HPDE6-E6E7 (cell line): ENCODE data around the gene ABCC8.

Experiments
- DNase-seq: peaks from one replicate; pipeline ENCODE4 v3.0.0; 2011; ENCODE audit warnings: missing footprints; ENCODE audit errors: extremely low spot score

Gene ABCC8

DNA sequence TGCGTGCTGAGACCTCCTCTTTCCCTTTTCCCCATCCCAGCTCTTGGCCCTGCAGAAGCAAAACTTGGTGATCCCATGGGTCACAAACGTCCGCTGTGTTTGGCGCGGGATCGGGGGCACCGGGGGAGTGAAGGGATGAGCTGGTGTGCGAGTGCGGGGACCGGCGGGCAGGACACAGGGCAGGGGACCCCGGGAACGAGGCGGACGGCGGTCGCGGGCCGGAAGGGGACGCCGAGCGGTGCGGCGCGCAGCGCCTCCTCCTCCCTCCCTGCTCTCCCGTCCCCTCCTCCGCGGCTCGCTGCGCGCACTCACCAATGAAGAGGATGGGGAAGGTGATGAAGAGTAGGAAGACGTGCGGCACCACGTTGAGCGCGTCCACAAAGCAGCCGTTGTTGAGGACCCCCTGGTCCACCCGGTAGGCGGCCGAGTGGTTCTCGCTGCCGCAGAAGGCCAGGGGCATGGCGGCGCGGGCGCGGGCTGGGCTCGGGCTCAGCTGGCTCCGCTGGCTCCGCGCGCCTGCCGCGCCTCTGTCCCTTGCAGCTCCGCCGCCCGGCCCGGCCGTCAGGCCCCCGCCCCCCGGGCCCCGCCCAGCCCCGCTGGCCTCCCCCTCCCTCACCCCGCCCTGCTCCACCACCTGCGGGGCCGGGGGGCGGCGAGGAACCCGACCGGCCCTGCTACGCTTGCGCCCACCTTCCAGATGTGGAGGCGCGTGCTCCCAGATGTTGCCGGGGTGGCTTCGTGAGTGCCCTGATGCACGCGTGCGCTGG lies at the start of gene ABCC8:
ABCC8 (minus strand) TSS at position 529 of the 767 bp plus-strand sequence; CDS start at position 460, 69 bp downstream.
- DNase-seq: no peak

DNA sequence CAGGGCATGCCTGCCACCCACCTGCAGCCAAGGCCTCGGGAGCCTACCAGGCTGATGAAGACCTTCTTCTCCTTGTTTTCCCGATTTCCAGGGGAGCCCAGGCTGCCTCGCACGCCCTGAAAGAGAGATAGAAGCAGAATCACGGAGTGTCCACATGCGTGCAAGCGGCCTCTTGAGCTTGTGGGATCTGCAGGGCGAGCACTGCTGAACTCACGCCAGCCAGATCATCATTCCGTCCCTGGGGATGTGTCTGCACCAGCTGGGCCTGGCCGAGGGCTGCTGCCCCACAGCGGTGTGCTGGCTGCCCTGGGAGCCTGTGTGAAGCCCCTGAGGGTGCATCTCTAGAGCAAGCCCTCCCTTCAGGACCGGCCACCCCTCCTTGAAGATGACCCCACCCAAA lies 49.7 kb upstream of the ABCC8 start:
- DNase-seq: no peak

DNA sequence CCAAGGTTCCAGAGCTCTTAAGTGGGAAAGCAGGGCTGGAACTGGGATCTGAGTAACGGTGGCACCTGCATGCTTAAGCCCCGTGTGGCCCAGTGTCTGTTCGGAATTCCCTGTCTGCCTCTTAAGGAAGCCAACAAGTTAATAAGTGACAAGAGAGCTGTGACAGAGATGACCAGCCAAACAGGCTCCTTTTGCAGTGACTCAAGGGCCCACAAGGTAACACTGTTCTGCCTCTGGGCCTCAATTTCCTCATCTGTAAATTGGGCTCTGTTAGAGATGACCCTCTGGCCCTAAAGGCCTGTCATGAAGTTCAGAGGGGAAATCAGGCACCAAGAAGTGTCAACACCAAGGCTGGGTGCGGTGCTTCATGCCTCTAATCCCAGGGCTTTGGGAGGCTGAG lies 48.9 kb upstream of the ABCC8 start:
- DNase-seq: no peak

DNA sequence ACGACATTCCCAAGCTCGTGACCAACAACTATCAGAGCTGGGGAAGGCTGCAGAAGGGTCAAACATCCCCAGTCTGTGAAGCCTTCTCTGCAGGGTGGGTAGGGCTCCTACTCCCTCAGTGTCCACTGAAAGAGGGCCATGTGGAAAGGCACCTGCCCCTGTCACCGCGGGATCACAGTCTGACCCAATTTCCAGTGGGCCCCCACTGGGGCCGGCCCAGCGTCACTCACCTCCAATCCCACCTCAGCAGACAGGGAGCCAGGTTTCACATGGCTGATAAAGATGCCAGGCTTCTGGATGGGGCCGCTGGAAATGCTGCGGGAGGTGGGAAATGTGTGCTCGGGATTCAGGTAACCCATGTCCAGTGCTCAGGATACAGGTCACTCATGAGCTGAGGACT lies 47.6 kb upstream of the ABCC8 start:
- DNase-seq: no peak

DNA sequence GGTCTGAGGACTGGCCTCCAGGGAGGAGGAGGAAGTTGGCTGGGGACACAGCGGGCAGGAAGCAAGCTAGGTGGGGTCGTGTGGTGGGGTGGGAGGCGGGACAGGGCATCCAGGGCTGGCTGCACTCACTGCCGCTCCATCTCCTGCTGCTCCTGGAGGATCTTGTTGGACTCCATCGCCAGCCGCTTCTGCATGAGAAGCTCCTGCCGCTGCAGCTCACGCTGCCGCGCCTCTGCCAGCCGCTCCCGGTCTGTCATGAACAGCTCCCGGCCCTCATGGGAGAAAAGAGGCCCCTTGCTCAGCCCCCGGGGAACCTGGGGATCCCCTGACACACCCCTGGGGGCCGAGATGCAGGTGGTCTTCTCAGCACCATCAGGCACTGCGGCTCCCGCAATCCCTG lies 46.0 kb upstream of the ABCC8 start:
- DNase-seq: no peak

DNA sequence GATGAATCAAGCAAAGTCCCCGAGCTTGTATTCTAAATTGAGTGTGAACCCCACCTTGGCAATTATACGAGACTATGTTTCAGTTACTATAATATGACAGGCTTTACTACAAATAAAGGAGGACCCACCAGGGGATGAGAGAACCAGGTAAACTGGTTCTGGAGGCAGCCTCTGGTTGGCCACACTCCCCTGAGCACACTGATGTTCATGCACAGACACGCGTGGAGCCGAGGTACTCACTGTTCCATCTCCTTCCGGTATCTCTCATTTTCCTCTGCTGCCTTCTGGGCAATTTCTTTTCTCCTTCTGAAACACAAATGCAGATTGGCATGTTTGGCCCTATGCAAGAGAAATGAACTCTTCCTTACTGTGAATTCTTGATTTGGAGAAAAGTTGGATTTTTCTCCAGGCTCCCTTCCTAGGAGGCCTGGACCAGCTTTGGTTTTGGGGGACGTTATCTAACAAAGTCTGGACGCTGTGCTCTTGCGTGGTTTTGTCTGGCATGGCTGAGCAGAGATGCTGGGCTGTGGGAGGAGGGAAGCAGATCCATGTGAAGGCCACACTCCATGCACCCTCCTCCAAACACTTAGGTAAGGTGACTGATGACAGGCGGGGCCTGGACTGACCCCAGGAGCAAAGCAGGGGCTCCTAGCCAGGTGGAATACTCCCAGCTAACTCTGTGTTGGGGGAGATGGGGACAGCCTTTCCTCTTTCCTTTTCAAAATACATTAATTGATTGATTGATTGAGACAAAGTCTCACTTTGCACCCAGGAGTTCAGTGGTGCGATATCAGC lies 44.7 kb upstream of the ABCC8 start:
- DNase-seq: no peak

DNA sequence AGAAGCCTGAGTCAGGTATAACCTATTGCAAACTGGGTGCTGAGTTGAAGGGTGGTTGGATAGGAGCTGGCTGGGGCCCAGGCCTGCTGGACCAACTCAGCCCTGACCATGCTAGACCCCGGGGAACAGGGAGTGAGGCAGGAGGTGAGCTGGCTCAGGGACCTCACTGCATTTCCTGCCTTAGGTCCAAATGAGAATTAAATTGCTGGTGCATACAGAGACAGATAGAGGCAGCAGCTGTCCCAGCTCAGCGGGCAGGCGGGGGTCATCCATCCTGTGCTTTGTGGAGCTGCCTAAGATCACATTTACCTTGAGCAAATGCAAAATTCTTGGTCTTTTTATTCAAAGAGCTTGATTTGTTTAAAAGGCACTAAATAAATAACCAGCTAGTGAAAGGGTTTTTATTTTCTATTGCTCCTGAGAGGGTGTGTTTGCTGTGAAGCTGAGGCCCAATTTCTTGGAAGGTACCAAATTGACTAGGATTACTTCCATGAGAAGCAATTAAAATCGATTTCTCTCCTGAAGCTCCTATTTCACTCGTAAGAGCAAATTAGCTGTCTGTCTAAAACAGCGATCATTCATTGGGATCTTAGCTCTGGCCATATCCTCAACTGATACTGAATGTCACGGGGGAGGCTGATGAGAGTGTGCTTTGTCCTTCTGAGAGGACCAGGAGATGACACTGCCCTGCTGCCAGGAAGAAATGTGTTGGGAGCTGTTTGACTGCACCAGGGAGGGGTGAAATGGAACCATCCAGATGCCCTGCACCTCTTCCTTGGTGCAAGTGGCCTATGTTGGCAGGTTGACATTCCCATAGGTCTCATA lies 42.6 kb upstream of the ABCC8 start:
- no peak for DNase-seq

DNA sequence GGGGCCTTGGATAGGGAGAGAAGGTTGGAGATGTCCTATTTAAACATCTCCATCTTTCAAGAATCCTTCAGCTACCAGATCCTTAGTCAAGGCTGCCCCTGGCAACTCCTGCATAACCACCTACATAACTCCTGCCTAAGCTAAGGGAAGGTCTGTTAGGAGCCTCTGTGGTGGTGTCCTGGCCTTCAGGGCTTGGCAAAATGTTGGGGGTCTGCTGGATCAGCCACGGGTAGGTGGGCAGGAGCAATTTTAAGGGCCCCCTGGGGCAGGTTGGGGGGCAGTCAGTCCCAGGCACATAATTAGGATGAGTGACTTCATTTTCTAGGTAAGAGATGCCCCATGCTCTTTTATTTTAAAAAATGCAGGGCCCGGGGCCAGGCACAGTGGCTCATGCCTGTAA lies 41.7 kb upstream of the ABCC8 start:
- DNase-seq: no peak

DNA sequence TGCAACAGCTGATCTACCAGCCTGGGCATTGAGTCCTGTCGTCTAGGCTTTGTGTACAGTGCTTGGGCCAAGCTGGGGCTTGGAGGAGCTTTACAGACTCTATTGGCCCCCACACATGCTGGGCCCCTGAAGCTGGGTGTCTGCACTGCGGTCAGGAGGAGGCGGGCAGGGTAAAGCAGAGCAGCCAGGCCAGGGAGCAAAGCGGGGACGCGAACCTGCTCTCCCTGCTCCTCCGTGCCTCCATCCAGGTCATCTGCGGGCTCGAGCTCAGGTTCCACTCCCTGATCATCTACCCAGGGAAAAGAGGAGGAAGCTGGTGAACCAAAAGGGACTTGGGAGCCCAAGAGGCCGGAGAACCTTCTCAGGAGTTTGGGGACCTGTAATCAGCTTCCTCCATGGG lies 40.5 kb upstream of the ABCC8 start:
- no peak for DNase-seq

DNA sequence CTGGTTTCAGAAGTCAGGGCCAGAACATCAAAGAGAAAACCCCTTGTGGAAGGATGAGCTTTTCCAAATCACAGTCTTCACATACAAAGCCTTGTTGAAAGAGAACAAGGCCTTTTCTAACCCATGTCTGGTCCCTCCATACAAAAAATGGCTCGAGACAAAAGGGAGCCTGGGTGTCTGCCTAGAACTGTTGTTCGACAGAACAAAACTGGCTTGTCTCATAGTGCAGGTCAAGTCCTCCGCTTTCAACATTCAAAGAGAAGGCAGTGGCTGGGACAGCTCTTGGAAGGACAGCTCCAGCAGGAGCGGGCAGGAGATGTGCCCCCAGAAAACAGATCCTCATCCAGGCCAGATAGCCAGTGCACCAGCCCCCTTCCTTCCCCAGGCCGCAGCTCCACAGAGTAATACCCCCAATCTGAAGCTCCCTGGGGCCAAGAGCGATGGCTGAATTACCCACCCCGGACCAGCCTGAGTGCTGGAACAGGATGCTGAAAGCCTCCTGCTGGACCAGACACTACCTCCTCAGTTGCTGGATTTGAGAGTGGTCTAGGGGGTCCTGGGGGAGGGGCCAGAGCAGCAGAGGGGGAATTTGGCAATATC lies 40.0 kb upstream of the ABCC8 start:
- no peak for DNase-seq

DNA sequence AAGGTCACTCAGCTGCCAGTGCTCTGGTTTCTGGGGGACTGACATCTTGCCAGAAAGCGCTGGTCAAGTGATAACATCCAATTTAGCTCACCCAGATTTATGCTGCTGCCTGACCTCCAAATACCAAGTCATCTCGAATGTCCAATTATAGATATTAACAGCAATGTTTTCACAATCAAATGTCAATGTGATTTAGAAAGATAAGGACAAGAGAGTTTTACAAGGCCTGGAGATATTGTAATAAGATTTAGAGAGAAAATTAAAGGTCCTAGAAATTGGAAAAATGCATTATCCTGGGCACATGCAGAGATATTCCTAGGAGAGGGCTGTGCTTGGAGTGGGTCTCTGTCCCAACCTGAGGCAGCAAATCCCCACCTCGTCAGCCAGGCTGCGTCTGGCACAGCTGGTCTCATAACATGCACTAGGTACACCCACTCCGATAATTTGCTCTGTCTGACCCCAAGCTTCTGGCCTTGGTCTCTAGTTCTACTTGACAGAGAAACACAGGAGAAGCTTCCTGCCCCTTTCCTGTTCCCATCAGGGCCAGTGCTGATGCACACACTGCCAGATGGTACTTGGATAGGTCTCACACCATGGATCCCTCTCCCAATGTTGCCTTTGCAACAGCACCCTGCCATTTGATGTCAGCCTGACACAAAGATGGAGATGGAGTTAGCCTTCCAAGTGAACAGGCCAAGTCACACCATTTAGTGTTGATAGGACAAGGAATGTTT lies 39.0 kb upstream of the ABCC8 start:
- no peak for DNase-seq

DNA sequence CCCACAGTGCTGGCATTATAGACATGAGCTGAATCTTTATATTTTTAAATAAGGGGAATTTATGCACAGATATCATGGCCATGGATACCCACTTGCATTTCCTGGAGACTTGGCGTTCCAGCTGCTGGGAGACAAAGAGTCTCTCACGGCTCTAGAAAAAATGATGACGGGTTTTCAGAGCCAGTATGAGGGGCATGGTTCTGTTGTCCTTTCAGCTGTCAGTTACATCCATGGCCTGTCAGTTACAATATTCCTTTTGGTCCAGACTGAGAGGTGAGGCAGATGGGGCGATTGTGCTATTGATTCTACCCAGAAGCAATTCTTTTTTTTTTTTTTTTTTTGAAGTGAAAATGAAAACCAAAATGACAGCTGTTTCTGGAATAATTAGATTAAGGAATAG lies 37.8 kb upstream of the ABCC8 start:
- DNase-seq: no peak

DNA sequence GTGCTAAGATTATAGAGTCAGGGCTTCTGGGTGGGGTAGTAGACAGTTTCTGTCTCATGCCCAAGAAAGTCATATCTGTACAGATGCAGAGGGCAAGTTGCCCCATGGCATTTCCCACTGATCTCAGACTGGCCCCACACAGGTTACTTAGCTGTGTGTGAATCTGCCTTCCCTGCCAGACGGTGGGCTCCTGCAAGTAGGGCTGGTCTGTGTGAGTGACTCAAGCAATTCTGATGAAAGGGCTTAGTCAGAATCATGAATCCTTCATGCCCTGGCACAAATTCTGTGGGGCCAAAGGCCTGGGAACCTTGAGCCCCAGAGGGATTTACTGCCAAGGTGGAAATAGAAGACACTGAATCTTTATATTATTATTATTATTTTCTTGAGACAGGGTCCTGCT lies 37.2 kb upstream of the ABCC8 start:
- DNase-seq: no peak

DNA sequence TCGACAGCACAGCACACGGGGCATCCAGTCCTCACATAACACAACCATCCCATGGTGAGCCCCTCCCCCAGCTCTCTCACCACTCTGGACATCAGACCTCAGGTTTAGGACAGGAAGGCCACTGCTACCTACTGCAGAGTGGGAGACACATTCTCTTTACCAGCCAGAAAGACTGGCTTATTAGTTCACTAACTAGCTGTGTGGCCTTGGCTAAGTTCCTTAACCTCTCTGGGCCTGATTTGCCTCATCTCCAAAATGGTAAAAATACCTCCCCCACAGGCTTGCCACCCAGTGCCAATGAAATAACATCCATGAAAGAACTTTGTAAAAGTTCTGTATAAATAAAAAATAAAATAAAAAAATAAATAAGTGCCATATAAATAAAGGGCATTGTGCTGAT lies 35.5 kb upstream of the ABCC8 start:
- no peak for DNase-seq

DNA sequence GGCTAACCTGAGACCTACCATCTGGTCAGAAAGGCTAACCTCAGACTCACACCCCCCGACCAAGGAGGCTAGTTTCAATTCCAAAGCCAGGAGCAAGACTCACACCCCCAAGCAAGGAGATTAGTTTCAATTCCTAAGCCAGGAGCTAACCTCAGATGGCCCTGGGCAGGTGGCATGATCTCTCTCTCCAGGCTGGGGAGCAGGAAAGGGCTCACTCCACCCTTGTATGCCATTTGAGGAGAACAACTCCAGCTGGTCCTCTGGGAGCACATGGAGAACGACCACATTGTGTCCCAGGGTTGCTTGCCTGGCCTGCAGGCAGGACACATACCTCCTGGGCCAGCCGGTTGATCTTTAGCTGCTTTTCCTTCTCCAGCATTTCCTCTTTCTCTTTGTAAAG lies 34.9 kb upstream of the ABCC8 start:
- no peak for DNase-seq

DNA sequence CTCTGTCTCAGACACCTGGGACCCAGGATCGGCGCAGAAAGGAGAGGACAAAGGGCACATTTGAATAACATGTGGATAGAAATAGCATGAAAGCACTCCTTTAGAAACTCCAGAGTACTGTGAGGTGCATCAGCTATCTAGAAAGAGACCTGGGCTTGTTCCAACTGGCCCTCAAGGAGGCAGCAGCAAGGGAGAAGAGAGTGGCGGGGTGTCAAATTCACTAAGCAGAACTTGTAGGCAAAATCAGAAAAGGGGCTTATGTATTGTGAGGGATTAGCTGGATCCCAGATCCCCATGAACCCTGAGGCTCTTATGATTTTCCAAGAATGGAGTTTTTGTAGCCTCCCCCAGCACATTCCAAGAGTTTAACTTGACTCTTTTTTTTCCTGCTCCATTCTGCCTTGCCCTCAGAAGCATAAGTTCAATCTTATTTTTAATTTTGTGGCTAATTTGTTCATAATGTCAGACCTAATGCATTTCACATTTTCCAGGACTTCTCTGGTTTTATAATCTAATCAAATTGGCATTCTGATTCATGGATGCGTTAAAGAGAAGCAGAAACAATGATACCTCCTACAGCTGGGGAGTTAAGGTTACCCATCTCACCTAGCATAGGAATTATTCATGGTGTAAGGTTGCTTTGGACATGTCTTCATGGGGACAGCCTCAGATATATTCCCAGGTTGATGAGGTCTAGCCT lies 34.0 kb upstream of the ABCC8 start:
- no peak for DNase-seq

DNA sequence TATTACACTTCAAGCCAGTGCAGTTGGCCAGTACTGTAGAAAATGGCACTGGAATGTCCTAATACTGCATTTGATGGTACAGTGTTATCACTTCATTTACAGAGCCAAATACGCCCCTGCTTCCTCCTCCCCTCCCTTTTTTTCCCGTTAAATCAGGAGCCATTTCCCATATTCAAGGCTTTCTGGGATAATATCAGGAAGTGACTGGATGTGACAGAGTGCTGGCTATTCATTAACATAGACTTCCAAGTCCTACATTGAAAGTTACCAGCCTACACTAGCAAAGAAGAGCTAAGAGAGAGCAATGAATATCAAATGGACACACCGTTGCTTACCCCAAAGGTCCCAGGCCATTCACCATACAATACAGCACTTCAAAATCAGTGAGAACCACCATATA lies 32.1 kb upstream of the ABCC8 start:
- no peak for DNase-seq

DNA sequence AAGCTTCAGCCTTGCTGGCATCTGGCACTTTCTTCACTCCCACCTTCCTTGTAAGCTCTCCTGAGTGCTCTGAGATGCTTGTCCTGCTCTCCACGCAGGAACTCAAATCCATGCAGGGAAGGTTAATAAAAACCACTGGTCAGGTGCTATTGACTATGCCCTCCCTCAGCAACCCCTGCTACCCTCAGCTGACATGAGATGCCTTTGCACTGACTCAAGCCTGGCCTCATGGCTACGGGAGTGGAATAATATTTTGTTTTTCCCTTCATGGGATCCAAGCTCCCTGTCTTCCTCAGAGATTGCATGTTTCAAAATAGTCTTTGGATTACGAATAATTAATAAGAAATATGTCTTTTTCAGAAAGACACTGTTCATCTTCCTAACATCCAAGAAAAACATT lies 31.7 kb upstream of the ABCC8 start:
- DNase-seq: no peak

DNA sequence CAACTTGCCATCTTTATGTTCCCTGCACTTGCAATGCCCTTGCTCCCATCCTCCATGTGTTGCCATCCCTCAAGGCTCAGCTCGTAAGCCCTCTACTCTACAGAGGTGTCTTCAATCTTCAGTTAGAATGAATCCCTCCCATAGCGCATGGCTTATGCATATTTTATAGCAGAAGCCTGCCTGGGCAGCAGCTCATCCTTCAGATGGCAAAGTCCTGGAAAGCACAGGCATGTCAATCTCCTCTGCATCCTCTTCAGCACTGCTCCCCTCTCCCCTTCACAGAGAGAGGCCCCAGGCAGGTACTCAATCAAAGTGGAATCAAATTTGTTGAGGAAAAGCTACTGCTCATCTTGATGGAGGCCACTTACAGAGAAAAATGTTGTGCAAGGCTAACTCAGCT lies 31.1 kb upstream of the ABCC8 start:
- no peak for DNase-seq

DNA sequence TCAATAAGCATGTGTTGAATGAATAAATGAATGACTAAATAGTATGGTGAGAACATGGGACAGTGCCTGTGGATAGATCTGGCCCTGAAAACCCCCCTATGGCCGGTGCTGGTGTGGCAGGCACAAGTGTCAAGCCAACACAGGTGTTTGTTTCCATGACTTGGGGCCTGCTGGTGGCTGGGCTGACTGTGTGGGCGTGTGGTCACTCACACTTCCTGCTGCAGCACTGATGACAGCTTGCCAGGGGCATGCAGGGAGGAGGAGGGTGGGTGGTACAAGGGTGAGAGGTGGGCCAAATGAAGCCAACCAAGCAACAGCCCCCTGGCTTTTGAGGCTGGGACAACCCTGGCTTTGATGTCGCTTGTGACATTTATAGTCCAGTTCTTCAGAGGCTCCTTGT lies 30.3 kb upstream of the ABCC8 start:
- DNase-seq: no peak

DNA sequence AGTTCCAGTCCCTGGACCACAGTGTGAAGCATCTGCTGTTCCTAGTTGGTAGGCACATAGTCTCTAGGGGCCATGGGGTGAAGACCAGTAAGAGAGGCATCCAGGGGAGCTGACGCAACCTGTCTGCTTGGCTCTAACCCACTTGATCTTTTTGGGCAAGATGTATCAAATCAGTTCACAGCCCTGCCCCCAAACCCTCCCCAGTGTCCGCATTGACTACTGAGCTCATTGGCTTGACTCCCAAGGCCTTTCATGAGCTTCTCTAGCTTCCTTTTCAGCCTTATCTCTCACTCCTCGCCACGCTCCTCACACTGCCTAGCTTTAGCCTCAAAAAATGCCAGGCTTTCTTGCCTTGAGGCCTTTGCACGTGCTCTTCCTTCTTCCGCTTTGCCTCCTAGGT lies 29.7 kb upstream of the ABCC8 start:
- no peak for DNase-seq
